Activated gamma-delta T cell treated with Interleukin-2 at 50 U/mL for 16 hours (primary cell): Measurements from ENCODE around the gene RGPD3.
"Not testable (repeated sequence)": the region's sequence is repeated elsewhere in the genome, so short reads cannot be mapped to it uniquely, and the experiment has no call there.

ENCODE experiments used
- DNase-seq: peaks from one replicate; pipeline ENCODE4 v3.0.0-alpha.2; 2020

RGPD3 gene

DNA sequence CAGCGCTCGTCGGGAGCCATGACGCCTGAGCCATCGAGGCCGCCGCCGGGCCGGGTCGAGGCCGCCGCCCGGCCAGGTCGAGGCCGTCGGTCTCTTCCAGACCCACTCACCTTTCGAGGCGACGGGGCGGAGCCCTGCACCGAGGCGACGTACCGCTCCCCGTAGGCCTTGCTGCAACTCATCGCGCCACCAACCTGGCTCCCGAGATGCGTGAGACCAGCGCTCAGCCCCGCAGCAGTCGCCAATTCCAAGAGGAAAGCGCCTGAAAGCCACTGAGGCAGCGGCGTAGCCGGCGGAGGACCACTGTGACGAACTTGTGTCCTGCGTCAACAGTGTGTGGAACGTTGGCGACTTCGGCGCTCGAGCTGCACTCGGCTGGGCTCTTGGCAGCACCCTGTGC lies at the start of gene RGPD3:
TSS of gene RGPD3 (minus strand) at position 307 of the 400 bp plus-strand sequence. CDS start at position 182, 125 bp downstream.
- DNase-seq: not testable (repeated sequence)

DNA sequence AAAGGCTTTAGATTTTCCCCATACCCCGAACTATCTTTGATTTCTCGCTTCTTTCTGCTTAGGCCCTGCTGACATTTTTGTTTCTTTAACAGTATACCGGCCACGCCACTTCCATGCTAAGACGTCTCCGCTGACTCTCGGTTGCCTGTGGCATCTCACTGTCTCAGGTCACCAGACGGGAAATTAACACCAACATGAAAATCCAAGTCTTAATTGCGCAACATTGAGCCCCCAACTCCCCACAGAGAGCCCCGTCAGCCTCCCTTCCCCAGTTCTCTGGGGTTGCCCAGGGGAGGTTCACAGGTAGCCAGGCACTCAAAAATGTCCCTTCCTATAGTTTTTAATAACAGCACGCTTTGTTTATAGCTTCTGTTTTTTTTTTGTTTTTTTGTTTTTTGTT lies 49.1 kb upstream of the RGPD3 start:
- no peak for DNase-seq

DNA sequence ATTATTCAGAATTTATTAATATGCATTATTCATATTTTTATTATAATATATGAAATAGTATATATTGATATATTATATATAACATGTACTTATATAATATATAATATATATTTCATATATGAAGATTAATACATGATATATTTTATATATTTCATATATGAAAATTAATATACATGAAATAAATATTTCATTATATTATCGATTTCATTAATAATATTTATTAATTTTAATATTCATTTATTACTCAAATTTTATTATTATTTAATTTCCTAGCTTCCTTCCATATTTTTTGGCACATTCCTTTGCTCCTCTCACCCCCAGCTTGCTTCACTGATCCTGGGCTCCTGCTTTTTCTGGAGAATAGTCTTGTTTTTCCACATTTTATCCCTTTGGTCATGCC lies 48.7 kb upstream of the RGPD3 start:
- DNase-seq: no peak

DNA sequence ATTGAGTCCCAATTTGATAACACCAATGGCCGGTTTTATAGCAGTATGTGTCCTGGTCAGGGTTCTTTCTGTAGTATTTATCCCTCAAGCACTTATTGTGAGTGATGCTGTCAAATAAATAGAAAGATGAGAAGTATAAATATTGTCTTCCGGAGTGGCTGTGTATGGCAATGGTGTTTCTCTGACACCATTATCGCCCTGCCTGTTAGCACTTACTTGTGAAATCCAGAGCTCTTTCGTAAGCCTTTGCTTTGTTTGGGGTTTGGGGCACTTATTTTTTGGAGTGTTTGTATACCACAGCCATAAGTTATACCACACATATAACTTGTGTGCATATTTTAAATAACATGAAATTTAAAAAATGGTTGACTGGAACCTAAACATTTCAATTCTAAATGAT lies 48.2 kb upstream of the RGPD3 start:
- DNase-seq: no peak

DNA sequence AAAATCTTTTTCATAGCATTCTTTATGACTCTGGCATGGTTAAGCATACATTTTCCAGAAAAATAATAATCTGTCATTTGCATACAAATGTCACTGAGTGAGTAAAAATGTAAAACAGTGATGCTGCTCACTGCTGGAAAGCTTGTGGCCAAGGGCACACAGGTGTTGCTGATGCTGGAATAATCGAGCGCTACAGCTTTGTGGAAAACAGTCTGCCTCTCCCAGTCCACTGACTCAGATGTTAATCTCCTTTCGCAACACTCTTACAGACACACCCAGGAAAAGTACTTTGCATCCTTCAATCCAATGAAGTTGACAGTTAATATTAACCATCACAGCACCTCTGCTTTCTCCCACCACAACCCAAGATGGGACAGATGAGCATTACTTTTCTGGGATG lies 46.6 kb upstream of the RGPD3 start:
- not testable (repeated sequence) for DNase-seq

DNA sequence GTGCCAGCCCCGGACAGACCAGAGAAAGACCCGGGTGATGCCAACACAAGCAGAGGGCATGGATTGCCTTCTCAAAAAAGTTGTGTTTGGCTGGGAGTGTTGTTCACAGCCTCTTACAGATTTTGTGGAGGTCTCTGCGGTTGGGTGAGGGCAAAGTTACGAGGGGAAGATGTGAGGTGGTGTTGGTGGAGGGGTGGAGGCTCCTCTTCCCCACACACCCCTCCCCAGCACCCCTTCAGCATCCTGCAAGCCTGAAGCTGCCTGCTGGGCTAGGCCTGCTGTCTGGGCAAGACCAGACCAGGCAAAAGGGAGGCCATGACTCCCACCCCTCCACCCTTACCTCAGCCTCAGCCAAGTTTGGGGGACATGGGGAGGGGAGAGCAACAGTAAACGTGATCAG lies 45.2 kb upstream of the RGPD3 start:
- not testable (repeated sequence) for DNase-seq

DNA sequence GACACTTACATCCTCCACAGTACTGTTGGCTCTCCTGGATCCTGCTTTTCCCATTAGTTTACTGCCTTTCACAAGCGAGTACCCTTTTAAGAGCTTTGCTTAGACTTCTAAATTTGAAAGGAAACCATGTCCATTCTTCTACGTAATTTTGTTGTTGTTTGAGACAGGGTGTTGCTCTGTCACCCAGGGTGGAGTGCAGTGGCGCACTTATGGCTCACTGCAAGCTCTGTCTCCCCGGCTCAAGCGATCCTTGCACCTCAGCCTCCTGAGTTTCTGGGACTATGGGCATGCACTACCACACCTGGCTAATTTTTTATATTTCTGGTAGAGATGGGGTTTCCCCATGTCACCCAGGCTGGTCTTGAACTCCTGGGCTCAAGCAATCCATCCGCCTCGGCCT lies 43.7 kb upstream of the RGPD3 start:
- not testable (repeated sequence) for DNase-seq

DNA sequence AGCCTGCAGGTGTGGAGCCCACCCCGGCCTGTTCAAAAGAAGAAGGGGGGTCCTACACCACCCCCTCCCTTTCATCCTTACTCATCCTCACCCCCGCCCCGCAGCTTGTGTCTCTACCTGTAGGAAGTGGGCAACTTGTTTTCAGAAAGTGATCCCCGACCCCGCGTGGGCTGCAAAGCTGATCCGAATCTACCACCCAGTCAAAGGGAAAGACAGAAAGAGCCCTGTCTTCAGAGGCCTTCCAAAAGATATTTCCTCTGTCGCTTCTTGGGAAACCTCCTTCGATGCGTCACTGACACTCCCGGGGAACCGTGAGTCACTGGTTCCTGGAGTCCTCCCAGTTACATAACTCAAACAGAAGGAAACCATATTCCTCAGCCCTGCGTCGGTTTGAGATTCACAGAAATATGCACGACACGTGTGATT lies 43.3 kb upstream of the RGPD3 start:
- not testable (repeated sequence) for DNase-seq

DNA sequence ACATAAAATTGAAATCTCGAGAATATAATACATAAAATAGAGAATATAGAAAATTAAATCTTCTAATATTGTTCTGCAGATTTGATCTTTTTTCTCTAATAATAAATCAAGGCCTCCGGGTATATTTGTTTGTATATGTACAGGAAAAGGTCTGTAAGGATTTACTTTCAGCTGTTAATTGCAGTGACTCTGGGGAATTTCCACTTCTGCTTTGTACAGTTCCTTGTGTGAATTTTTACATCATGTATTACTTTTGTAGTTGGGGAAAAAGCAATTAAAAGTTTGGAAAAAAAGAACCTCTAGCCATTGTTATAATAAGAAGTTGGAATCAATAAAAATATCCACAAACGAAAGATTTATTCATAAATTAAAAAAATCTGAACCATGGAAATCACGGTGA lies 42.6 kb upstream of the RGPD3 start:
- DNase-seq: not testable (repeated sequence)

DNA sequence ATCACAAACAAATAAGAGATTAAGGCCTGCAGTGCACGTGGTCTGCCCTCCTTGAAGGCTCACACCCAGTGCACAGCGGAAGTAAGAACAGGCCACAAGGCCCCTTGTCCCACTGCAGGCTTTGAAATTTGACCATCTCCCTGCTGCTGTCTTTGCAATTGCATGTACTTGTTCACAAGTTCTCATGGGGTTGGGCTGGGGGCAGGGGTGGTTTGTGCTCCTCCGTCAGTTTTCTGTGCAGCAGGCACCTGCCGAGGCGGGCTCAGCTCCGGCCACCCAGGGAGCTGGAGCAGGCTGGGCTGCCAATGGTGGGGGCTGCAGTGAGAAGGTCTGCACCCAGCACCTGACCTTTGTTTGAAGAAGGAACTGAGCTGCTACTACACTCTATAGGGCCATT lies 41.2 kb upstream of the RGPD3 start:
- DNase-seq: not testable (repeated sequence)

DNA sequence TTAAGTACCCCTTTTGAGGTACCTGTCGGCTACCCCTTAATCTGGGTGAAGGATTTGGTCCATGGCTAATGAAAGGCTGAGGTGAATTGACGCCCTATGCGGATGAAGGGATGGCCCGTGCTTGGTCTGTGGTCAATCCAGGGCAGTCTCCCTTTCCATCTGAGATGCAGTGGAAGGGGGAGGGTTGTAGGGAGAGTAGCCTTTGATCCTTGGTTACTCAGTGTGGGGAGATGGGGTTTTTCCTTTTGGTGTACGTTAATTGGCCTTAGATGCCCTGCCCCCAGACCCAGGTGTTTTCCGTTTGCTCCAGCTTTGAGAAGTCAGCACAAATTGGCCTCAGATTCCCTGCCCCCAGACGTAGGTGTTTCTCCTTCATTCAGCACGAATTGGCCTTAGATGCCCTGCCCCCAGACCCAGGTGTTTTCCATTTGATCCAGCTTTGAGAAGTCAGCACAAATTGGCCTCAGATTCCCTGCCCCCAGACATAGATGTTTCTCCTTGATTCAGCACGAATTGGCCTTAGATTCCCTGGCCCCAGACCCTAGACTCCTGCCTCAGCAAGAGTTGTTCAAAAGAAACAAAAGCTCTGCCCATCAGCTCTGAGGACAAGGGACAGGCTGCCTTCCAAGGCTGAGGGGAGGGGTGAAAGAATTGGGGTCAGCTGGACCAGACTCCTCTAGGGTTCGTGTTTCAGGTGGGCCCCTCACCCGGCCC lies 40.6 kb upstream of the RGPD3 start:
- DNase-seq: not testable (repeated sequence)

DNA sequence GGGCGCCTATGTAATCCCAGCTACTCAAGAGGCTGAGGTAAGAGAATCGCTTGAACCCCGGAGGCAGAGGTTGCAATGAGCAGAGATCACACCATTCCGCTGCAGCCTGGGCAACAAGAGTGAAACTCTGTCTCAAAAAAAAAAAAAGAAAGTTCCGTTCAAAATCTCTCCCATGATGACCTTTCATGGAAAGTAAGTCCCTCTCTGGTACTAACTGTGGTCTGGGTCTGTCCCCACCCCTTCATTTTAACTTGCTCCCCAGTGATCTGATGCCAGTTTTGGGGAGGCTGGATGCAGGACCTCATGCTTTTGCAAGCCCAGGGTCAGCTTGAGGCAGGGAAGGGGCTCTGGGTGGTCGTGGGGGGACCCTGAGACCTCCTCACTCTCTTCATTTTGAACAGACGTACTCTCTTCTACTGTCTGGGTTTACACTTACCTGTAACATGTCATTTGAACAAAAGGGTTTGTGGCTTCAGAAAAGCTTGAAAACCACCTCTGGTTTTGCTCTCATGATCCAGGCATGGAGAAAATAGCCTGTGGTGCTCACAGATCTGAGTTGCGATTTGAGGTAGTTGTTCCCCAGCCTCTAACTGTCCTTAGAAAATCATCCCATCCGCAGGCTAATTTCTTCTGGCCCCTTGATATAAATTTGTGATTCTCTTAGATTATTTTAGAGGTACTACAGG lies 37.9 kb upstream of the RGPD3 start:
- not testable (repeated sequence) for DNase-seq

DNA sequence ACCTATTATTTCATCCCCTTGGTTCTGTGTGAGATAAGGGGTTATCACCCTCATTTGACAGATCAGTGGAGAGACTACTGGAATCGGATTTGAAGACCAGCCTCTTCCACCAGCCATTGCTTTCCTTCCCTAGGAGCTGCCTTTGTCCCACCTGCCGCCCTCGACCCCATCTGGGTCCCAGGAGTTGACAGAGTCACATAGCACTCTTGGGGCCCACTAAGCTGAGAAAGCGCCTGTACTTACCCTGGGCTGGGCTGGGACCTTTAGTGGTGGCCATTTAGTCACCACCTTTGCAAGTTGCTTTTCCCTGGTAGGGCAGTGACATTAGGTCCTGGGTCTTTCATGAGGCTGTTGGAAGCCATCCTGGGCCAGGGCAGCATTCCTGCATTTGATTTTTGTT lies 36.6 kb upstream of the RGPD3 start:
- not testable (repeated sequence) for DNase-seq

DNA sequence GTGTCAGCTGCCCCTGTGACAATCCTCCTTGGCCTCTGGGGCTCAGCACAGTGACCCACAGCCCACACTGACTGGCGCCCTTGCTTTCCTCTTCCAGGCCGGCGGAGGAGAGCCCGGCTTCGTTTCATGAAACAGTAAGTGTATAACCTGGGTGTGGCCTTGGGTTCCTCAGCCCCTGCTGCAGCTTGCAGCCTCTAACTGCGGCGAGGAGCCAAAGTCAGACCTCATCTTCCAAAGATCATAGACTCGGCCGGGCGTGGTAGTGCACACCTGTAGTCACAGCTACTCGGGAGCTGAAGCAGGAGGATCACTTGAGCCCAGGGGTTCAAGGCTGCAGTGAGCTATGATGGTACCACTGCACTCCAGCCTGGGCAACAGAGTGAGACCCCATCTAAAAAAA lies 36.0 kb upstream of the RGPD3 start:
- not testable (repeated sequence) for DNase-seq

DNA sequence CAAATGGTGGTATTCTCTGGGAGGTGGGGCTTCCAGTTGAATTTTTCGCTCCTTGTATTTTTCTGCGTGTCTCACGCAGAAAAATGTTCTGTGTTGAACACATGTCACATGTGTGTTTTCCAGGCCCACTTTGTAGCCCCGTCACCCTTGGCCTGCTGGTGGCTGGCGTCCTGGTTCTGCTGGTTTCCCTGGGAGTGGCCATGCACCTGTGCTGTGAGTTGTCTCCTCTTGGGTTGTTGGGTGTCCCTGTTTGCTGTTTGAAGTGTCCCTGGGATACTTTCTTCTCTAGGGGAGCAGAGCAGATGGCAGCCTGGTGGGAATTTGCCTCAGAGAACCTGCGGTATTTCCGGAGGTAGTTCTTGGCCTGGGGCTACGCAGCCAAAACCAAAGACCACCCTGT lies 34.1 kb upstream of the RGPD3 start:
- DNase-seq: not testable (repeated sequence)

DNA sequence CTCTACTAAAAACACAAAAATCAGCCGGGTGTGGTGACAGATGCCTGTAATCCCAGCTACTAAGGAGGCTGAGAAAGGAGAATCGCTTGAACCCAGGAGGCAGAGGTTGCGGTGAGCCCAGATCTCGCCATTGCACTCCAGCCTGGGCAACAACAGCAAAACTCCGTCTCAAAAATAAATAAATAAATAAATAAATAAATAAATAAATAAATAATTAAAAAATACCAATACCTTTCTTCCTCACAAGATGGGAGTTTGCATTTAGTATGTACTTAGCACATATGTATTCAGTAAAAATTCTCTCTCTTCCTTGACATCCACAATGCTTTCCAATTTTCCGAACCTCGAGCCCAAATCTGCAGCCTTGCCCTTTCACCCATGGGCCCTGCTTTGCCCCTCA lies 32.1 kb upstream of the RGPD3 start:
- DNase-seq: not testable (repeated sequence)

DNA sequence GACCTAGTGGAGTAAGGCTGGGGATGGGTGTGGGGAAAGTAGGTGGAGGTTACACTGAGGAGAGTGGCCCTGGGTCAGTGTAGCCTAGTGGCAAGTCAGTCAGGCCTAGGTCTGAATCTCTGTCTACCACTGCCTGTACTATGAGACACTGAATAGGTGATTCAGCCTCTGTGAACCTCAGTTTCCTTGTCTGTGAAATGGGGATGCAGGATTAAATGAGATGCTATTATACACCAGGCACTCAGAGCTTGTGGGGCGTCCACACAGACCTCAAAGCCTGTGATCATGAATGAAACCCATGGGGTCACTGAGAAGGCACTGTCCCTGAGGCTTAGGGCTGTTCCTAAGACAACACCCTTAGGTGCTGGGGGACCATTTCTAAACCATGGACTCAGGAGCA lies 30.3 kb upstream of the RGPD3 start:
- not testable (repeated sequence) for DNase-seq

DNA sequence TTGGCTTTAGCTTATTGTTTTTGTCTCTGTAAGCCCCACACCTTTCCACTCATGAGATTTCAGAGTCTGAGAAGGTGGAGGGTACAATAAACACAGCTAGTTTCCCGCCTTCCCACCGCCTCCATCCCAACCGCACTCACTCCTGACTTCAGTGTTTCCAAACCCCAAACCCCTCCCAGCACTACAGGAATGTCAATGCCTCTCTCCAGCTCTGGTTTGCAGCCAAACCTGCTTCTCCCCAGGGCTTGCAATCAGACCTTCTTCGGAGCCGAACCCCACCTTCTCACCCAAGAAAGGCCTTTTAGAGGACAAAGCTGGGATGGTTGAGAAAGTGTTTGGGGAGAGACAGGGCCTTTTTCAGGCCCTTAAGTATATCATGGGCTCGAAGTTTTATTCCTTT lies 24.7 kb upstream of the RGPD3 start:
- not testable (repeated sequence) for DNase-seq

DNA sequence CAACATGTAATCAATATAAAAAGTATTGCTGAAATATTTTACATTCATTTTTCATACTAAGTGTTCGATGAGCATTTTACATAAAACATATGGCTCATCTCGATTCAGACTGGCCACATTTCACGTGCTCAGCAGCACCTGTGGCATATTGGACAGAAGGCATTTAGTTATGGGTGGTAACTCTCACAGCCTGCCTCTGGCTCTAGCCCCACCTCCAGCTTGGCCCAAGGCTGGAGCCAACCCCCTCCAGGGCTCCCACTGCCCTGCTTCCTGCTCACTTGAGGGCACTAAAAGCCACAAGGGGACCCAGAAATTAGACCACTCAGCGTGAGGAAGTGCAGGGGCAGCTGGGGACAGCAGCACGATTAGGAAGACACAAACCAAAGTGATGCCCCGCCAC lies 24.2 kb upstream of the RGPD3 start:
- not testable (repeated sequence) for DNase-seq

DNA sequence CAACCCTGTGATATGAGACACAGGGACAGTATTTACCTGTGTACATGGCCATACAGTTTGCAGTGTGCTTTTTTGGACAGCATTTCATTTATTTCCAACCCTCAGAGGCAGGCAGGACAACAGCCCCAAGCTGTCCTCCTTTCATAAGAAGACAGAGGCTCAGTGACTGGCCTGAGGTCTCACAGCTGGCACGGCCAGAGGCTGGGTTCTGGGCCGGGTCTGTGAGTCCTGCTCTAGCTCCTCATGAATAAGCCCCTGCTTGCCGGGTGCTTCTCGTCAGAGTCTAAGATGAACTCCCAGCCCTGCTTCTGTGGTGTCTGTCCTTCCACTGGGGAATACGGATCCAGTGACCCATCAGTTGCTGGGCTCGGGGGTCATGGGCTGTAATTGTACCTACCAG lies 21.5 kb upstream of the RGPD3 start:
- DNase-seq: not testable (repeated sequence)

DNA sequence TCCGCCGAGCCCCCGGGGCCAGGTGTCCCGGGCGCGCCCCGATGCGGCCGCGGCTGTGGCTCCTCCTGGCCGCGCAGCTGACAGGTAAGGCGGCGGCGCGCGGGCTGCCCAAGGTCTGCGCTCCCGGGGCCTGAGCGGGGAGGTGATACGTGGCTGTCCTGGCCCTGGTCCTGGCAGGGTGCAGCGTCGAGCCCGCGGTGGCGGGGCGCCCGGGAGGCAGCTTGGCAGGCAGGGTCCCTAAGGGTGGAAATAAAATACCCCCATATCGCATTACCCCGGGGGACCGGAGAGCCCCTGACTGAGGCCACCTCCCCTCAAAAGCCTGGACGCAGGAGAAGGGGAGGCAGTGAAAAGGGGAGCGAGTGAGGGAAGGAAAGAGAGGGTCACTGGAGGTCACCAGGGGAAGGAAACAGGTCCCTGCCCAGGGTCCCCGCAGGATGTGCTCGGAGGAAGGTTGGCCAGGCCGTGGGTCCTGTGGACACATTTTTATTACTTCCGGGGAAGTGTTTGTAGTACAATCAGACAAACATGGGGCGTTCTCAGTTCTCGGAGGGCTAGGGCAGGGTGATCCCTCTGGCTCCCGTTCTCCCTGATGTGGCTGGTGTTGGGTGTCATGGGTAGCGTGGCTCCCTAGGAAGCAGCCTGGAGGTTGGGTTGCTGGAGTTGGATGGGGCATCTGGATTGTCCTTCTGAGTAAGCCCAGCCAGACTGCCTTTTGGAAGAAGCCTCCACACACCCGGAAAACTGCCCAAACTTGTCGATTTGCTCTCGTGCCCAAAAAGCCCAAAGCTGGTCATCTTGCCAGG lies 19.4 kb upstream of the RGPD3 start:
- not testable (repeated sequence) for DNase-seq

DNA sequence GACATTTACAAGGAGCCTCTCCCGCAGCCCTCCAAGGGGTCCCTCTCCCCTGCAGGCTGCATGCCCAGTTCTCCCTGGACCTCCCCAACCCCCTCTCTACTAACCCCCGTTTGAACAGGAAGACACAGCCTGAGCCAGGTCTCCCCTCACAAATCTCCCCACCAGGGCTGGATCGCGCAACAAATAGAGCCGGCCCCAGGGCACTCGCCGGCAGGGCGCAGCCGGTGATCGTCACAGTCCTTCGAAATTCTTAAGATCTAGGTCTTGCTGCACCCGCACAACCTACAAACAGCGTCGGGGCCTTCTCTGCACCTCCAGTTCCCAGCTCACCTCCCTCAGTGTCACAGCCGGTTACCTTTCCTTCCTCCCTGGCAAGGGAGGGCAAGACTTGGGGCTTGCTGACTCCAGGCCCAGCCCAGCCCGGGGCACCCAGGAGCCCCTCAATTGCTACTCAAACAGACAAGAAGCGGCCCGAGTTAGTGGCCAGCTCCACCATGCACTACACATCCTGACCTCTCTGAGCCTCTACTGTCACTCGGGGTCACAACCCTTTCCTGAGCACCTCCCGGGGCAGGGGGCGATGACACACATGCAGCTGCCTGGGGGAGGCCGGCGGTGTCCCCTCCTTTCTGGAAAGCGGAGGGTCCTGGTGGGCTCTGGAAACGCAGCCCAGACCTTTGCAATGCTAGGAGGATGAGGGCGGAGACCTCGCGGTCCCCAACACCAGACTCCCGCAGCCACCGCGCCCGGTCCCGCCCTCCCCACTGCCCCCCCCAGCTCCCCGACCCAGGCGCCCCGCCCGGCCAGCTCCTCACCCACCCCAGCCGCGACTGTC lies 18.6 kb upstream of the RGPD3 start, which contains the start of gene CD8B2:
TSS of gene CD8B2 (plus strand) at position 814 of the 835 bp plus-strand sequence. CDS start 63 bp downstream, outside the sequence.
- not testable (repeated sequence) for DNase-seq
